Measurements from ENCODE around the gene GPSM1. TPM values are rescaled to one million over a fixed set of nuclear protein-coding genes. Genes with fewer than 3 reads are reported as not detected.
A peak's percentile ranks its signal among the peaks of the same experiment; 100 is the strongest.

GPSM1 gene
- total and polyA plus RNA-seq, 4 donors, result 29.2 to 116 (median 92.1) TPM

GRCh38 chr9:136296434-136297015, 30.8 kb upstream of the GPSM1 start:
- Histone ChIP-seq H3K36me3 (ENCODE audit: control insufficient read depth, insufficient read depth, low read length) (no peaks in the 10 kb centered on the region), H3K4me3 (ENCODE audit: low read depth, low read length) (no peak overlapping the region), H3K9me3 (ENCODE audit: control insufficient read depth, insufficient read depth, low read length) (no peaks in the 10 kb centered on the region), H3K27ac (ENCODE audit: low read depth, low read length) (no peak overlapping the region), H3K4me1 (ENCODE audit: control insufficient read depth, insufficient read depth, low read length) (peaks cover 46% of the 10 kb centered on the region), H3K27me3 (ENCODE audit: control insufficient read depth, insufficient read depth, low read length) (peaks cover 2% of the 10 kb centered on the region)
- DNase-seq (ENCODE audit: low read depth in 4 of 6, low spot score in 6 of 6), result no peak
- 89% methylated on average over 16 of the region's 16 CpGs for WGBS (ENCODE audit: insufficient coverage)

GRCh38 chr9:136297016-136297691, 30.2 kb upstream of the GPSM1 start:
- Histone ChIP-seq H3K4me1 (ENCODE audit: control insufficient read depth, insufficient read depth, low read length) (peaks cover 40% of the 10 kb centered on the region), H3K4me3 (ENCODE audit: low read depth, low read length) (no peak overlapping the region), H3K36me3 (ENCODE audit: control insufficient read depth, insufficient read depth, low read length) (no peaks in the 10 kb centered on the region), H3K9me3 (ENCODE audit: control insufficient read depth, insufficient read depth, low read length) (no peaks in the 10 kb centered on the region), H3K27me3 (ENCODE audit: control insufficient read depth, insufficient read depth, low read length) (peaks cover 2% of the 10 kb centered on the region), H3K27ac (ENCODE audit: low read depth, low read length) (no peak overlapping the region)
- DNase-seq (ENCODE audit: low read depth in 4 of 6, low spot score in 6 of 6), result no peak
- WGBS (ENCODE audit: insufficient coverage), result 85% methylated on average over 25 of the region's 25 CpGs

GRCh38 chr9:136297766-136298735, 29.3 kb upstream of the GPSM1 start:
- Histone ChIP-seq H3K4me1 (ENCODE audit: control insufficient read depth, insufficient read depth, low read length) (peaks cover 32% of the 10 kb centered on the region), H3K27me3 (ENCODE audit: control insufficient read depth, insufficient read depth, low read length) (peaks cover 2% of the 10 kb centered on the region), H3K36me3 (ENCODE audit: control insufficient read depth, insufficient read depth, low read length) (no peaks in the 10 kb centered on the region), H3K4me3 (ENCODE audit: low read depth, low read length) (no peak overlapping the region), H3K9me3 (ENCODE audit: control insufficient read depth, insufficient read depth, low read length) (no peaks in the 10 kb centered on the region), H3K27ac (ENCODE audit: low read depth, low read length) (no peak overlapping the region)
- WGBS (ENCODE audit: insufficient coverage), result 52% methylated on average over 26 of the region's 26 CpGs
- peak in 1 of 6 donors; percentile 5 for DNase-seq (ENCODE audit: low read depth in 4 of 6, low spot score in 6 of 6)

- H3K36me3 ChIP-seq (ENCODE audit: control insufficient read depth, insufficient read depth, low read length), result no peaks in the 10 kb centered on the region
- WGBS (ENCODE audit: insufficient coverage), result 80% methylated on average over 17 of the region's 18 CpGs
- no peak overlapping the region for H3K4me3 ChIP-seq (ENCODE audit: low read depth, low read length)
These were observed 28.2 kb upstream of the GPSM1 start for GRCh38 chr9:136299116-136299515.

GRCh38 chr9:136299541-136299940, 27.8 kb upstream of the GPSM1 start:
- peak in 1 of 6 donors; percentile 37 for DNase-seq (ENCODE audit: low read depth in 4 of 6, low spot score in 6 of 6)
- no peak overlapping the region for H3K27ac ChIP-seq (ENCODE audit: low read depth, low read length)
- H3K4me1 ChIP-seq (ENCODE audit: control insufficient read depth, insufficient read depth, low read length), result peaks cover 32% of the 10 kb centered on the region
- H3K36me3 ChIP-seq (ENCODE audit: control insufficient read depth, insufficient read depth, low read length), result no peaks in the 10 kb centered on the region
- 32% methylated on average over 7 of the region's 7 CpGs for WGBS (ENCODE audit: insufficient coverage)
- no peak overlapping the region for H3K4me3 ChIP-seq (ENCODE audit: low read depth, low read length)
- peaks cover 2% of the 10 kb centered on the region for H3K27me3 ChIP-seq (ENCODE audit: control insufficient read depth, insufficient read depth, low read length)
- no peaks in the 10 kb centered on the region for H3K9me3 ChIP-seq (ENCODE audit: control insufficient read depth, insufficient read depth, low read length)

More at GRCh38 chr9:136299116-136299515, 28.2 kb upstream of the GPSM1 start:
- Histone ChIP-seq H3K27ac (ENCODE audit: low read depth, low read length) (no peak overlapping the region), H3K9me3 (ENCODE audit: control insufficient read depth, insufficient read depth, low read length) (no peaks in the 10 kb centered on the region), H3K4me1 (ENCODE audit: control insufficient read depth, insufficient read depth, low read length) (peaks cover 32% of the 10 kb centered on the region), H3K27me3 (ENCODE audit: control insufficient read depth, insufficient read depth, low read length) (peaks cover 2% of the 10 kb centered on the region)
- DNase-seq (ENCODE audit: low read depth in 4 of 6, low spot score in 6 of 6), result no peak

- Histone ChIP-seq H3K9me3 (ENCODE audit: control insufficient read depth, insufficient read depth, low read length) (no peaks in the 10 kb centered on the region), H3K27me3 (ENCODE audit: control insufficient read depth, insufficient read depth, low read length) (peaks cover 2% of the 10 kb centered on the region), H3K36me3 (ENCODE audit: control insufficient read depth, insufficient read depth, low read length) (no peaks in the 10 kb centered on the region), H3K27ac (ENCODE audit: low read depth, low read length) (no peak overlapping the region), H3K4me3 (ENCODE audit: low read depth, low read length) (no peak overlapping the region), H3K4me1 (ENCODE audit: control insufficient read depth, insufficient read depth, low read length) (peaks cover 32% of the 10 kb centered on the region)
- 49% methylated on average over 11 of the region's 14 CpGs for WGBS (ENCODE audit: insufficient coverage)
- peak in 1 of 6 donors; percentile 73 for DNase-seq (ENCODE audit: low read depth in 4 of 6, low spot score in 6 of 6)
These were observed 27.3 kb upstream of the GPSM1 start for GRCh38 chr9:136300016-136300545.

- H3K9me3 ChIP-seq (ENCODE audit: control insufficient read depth, insufficient read depth, low read length), result no peaks in the 10 kb centered on the region
- no peaks in the 10 kb centered on the region for H3K36me3 ChIP-seq (ENCODE audit: control insufficient read depth, insufficient read depth, low read length)
- no peak overlapping the region for H3K4me3 ChIP-seq (ENCODE audit: low read depth, low read length)
- peaks cover 36% of the 10 kb centered on the region for H3K4me1 ChIP-seq (ENCODE audit: control insufficient read depth, insufficient read depth, low read length)
- no peak for DNase-seq (ENCODE audit: low read depth in 4 of 6, low spot score in 6 of 6)
- H3K27ac ChIP-seq (ENCODE audit: low read depth, low read length), result no peak overlapping the region
- 81% methylated on average over 12 of the region's 13 CpGs for WGBS (ENCODE audit: insufficient coverage)
- peaks cover 2% of the 10 kb centered on the region for H3K27me3 ChIP-seq (ENCODE audit: control insufficient read depth, insufficient read depth, low read length)
These were observed 26.5 kb upstream of the GPSM1 start for GRCh38 chr9:136300866-136301265.

- H3K4me1 ChIP-seq (ENCODE audit: control insufficient read depth, insufficient read depth, low read length), result peaks cover 30% of the 10 kb centered on the region
- H3K9me3 ChIP-seq (ENCODE audit: control insufficient read depth, insufficient read depth, low read length), result no peaks in the 10 kb centered on the region
- no peaks in the 10 kb centered on the region for H3K36me3 ChIP-seq (ENCODE audit: control insufficient read depth, insufficient read depth, low read length)
- no peak overlapping the region for H3K4me3 ChIP-seq (ENCODE audit: low read depth, low read length)
- no peak for DNase-seq (ENCODE audit: low read depth in 4 of 6, low spot score in 6 of 6)
- no peak overlapping the region for H3K27ac ChIP-seq (ENCODE audit: low read depth, low read length)
- 87% methylated on average over 10 of the region's 12 CpGs for WGBS (ENCODE audit: insufficient coverage)
- no peaks in the 10 kb centered on the region for H3K27me3 ChIP-seq (ENCODE audit: control insufficient read depth, insufficient read depth, low read length)
These were observed 24.8 kb upstream of the GPSM1 start for GRCh38 chr9:136302527-136302926.

- Histone ChIP-seq H3K27me3 (ENCODE audit: control insufficient read depth, insufficient read depth, low read length) (no peaks in the 10 kb centered on the region), H3K4me1 (ENCODE audit: control insufficient read depth, insufficient read depth, low read length) (peaks cover 25% of the 10 kb centered on the region), H3K4me3 (ENCODE audit: low read depth, low read length) (no peak overlapping the region), H3K27ac (ENCODE audit: low read depth, low read length) (no peak overlapping the region), H3K9me3 (ENCODE audit: control insufficient read depth, insufficient read depth, low read length) (no peaks in the 10 kb centered on the region), H3K36me3 (ENCODE audit: control insufficient read depth, insufficient read depth, low read length) (no peaks in the 10 kb centered on the region)
- no peak for DNase-seq (ENCODE audit: low read depth in 4 of 6, low spot score in 6 of 6)
- 84% methylated on average over 34 of the region's 34 CpGs for WGBS (ENCODE audit: insufficient coverage)
These were observed 24.1 kb upstream of the GPSM1 start for GRCh38 chr9:136303066-136303824.
